ENCODE measurements around the gene FLT3.
"Not testable (repeated sequence)": the region's sequence is repeated elsewhere in the genome, so short reads cannot be mapped to it uniquely, and the experiment has no call there.

The FLT3 gene

DNA sequence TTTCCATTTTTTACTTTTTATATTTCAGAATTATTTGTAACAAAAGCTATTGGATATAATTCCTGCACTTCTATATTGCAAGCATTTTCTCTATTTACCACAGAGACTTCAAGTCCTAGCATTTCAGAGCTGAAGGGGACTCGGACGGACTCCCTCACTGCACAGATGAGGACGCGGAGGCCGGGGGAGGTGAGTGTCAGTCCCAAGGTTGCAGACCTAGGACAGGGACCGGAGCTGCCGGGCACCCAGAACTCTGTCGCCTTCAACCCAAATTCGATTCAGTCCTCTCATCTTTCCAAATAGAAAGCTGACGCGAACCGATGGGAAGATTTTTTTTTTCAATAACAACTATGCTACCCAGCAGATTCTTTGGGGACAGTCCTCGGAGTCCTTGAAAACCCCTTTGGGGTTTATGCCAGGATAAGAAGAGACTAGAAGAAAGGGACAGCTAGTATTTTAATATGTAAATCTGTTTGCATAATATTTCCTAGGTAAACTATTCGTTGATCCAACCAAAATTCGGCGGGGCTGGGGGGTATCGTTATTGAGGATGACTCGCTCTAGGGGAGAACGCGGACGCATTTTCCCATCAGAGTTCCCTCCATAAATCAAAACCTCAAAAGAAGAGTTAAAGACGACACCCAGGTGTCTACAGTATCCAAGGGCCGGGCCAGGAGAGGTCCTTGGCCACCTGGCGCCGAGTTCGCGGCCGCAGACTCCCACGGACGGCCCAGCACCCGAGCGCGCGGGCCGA is 803 bp downstream of the FLT3 start:
- no peak for DNase-seq

DNA sequence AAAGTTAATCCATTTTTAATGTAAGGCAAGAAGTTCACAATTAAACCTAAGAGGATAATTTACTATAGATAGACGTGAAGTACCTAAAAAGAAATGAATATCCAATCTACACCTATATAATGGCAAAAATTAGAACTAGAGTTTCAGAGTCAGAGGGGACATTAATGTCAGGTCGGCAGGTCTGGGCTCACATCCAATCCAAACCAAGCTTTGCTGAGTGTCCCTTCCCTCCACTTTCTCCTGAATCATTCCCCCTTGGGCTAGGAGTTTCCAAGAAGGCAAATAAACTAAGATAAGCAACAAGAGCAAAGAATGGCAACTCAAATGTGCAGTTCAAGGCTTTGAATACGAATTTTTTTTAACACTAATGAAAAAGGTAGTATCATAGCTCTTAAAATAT is 2.9 kb downstream of the FLT3 start:
- no peak for DNase-seq

DNA sequence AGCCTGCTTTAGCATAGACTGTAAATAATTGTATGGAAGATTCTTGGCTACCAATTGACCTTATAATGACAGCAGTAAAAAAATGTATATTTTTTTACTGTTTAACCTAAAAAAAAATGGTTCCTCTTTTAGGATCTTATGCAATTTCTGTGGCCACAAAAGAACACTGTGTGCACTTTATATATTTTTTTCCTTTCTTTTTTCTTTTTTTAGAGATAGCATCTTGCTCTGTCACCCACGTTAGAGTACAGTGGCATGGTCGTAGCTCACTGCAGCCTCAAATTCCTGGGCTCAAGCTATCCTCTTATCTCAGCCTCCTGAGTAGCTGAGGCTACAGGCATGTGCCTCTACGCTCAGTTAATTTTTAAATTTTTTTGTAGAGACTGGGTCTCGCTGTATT is 6.1 kb downstream of the FLT3 start:
- peak; percentile 38 to 50 for DNase-seq

DNA sequence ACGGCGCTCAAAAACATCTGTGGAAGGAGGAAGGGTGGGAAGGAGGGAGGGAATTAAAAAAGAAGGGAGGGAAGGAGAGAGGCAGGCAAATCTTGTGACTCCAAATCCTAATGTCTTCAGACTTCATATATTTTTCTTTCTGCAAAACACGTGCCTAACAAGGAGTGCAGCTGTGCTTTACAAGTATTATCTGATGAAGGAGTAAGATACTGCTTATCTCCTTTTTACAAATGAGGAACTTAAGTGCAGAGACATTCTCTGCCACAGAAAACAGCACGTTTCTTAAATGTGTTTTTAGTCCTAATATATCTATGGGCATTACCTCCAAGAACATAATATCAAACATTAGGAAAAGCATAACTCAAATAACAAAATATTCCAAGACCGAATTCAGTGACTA is 6.5 kb downstream of the FLT3 start:
- DNase-seq = peak; percentile 29 to 50

DNA sequence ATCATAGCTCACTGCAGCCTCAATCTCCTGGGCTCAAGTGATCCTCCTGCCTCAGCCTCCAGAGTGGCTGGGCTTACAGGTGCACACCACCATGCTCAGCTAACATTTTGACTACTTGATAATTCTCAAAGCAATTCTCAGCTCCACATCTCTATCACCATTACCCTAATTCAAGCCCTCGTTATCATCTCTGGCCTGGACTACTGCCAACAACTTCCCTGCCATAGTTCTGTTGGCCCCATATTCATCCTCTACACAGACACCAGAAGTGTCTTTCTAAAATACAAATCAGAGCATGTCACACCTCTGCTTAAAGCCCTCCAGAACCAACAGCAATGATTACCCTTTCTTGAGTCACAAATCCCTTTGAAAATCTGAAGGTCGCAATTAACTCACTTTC is 7.9 kb downstream of the FLT3 start:
- no peak for DNase-seq

DNA sequence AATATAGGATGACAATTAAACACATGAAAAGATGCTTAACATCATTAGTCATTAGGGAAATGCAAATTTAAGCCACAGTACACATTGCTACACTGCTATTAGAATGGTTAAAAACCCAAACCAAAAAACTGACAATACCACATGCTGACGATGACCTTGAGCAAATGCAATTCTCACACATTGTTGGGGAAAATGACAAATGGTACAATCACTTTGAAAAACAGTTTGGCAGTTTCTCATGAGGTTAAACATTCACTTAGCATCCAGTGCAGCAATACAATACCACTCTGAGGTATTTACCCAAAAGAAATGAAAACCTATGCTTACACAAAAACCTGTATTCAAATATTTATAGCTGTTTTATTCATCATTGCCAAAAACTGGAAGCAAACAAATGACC is 11.3 kb downstream of the FLT3 start:
- DNase-seq = no peak

DNA sequence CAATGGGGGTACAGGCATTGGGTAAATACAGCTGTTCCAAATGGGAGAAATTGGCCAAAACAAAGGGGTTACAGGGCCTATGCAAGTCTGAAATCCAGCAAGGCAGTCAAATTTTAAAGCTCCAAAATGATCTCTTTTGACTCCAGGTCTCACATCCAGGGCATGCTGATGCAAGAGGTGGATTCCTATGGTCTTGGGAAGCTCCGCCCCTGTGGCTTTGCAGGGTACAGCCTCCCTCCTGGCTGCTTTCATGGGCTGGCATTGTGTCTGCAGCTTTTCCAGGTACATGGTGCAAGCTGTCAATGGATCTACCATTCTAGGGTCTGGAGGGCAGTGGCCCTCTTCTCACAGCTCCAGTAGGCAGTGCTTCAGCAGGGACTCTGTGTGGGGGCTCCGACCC is 22.6 kb downstream of the FLT3 start:
- not testable (repeated sequence) for DNase-seq

DNA sequence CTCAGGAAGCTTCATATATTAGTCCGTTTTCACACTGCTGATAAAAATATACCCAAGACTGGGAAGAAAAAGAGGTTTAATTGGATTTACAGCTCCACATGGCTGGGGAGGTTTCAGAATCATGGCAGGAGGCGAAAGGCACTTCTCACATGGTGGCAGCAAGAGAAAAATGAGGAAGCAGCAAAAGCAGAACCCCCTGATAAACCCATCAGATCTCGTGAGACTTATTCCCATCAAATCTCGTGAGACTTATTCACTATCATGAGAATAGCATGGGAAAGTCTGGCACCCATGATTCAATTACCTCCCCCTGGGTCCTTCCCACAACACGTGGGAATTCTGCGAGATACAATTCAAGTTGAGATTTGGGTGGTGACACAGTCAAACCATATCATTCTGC is 23.1 kb downstream of the FLT3 start:
- DNase-seq = no peak

DNA sequence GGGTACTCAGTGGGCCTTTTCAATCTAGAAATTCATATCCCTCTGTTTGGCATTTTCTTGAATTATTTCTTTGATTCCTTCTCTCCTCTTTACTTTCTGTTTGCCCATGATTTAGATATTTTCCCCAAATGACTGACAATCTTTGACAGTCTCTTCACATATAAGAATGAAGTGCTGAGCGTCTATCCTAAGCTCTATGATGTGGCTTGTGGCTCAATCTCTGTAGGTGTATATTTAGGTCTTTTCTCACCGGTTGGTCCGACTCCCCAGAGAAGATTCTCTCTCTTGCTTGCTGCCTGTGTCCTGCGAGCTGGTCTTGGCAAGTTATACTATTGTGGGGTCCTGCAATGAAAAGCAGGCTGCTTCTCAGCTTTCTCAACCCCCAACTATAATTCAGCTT is 29.0 kb downstream of the FLT3 start:
- no peak for DNase-seq

DNA sequence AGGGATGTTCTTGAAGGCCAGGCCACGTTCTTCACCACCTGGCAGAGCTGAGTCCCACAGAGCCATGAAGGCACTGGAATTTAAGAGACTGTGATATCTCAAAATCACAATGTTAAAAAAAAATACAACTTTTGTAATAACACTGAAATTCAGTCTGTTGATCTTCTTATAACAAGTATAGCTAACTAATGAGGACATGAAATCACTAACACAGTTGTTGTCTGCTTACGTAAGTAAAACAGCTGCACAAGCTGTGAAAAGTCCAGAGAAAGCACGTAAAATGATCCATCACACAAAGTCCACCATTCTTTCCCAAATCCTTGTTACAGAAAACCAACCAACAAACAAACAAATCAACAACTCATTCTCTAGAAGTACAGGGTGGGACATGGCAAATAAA is 32.9 kb downstream of the FLT3 start:
- no peak for DNase-seq

DNA sequence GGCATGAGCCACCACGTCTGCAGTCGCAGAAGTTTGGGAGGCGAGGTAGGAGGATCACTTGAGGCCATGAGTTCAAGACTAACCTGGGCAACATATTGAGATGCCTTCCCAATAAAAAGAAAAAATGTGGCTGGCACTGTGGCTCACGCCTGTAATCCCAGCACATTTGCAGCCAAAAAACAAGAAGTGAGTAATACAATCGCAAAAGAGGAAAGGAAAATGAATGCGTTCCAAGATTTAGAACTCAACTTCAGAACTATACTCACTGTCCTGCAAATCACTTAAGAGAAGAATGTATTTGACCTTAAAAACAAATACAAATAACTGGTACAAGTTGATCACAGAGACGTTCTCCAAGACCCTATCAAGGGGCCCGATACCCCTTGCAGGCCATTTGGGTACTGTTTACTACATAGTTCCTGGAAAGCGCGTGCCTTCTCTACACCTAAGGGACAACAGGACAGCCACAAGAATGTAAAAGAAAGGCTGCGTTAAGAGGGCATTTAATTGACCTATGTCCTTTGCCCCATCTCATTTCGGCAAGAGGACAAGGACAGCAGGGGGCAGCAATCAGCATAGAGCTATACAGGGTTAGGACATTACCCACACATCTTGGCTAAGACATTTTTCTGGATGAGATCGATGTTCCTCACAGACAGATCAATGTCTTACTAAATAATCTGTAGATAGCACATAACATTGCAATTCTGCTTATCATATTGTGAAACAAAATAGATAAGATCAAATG is 41.3 kb downstream of the FLT3 start:
- DNase-seq = peak; percentile 3 to 20

DNA sequence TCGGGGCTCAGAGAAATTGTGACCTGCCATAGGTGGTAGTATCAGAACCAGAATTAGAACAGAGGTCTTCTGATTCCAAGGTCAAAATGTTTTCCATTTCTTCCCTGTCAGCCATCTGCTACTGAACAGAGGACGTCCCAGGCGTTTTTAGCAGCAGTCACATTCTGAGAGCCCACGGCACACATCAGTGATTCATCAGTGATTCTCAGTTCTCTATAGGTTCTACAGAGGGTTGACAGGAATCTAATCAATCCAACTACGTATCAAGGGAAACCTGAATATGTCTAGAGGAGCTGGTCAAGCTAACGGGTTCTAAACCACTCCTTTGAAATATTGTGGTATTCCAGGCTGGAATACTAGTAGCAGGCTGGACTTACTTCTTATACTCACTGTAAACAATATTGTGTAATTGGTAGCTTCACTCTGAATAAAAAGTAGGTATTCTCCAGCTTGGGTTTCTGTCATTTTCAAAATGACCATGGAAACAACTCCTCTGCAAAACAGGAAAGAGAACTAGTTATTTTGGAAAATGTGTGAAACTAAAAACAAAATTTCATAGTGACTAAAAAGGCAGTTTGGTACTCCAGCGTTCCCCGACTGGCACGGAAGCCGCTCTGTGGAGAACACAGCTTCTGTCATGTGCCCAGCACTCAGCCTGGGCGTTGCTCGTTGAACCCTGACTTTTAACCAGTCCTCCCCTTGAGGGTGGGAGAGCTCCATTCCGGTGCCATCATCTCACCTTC is 43.2 kb downstream of the FLT3 start:
- DNase-seq = no peak

DNA sequence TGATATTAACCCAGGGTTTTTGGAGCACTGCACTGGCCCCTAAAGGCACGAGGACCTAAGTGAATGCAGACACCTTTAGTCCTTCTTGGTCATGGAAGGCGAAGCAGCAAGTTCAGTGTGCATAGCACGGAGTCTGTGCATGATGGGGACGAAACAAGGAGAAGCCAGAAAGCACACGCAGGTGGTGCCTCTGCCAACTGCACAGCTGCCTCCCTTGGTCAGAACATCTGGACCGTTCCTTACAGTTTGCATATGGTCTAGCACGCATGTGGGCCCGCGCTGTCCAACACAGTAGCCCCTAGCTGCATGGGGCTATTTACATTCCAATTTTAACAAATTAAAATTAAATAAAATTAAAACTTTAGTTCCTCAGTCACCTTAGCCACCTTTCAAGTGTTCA is 44.0 kb downstream of the FLT3 start:
- no peak for DNase-seq

DNA sequence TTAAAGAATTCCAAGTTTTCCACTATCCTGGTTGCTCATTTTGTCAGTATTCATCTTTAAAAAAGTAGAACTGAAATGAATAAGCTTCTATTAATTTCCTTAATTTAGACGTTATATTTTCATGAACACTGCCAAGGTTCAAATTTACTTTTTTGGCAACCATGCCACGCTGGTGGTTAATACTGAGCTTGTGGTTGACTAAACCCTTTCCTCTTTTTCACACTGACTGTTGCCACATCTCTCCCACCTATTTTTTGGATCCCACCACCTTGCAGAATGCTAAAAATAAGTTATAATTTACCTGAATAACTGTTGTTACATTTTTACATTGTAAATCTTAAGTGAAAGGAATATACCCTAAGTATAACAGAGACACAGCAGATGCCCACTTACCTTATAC is 45.0 kb downstream of the FLT3 start:
- DNase-seq = no peak

DNA sequence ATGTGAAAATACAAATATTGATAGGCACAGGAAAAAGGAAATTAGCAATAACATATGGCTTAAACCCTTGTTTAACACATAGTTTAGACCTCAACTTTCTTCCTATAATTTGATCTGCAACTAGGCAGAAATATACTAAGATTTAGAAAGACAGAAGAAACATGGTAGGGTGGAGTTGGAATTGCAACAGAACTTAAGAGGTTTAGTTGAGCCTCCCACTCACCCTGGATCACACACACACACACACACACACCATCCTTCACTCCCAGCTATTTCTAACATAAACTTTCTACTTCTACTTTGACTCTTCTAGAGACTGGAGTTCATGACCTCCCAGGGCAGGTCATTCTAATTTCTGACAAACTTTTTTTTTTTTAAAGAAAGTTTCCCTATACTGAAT is 47.4 kb downstream of the FLT3 start:
- no peak for DNase-seq

DNA sequence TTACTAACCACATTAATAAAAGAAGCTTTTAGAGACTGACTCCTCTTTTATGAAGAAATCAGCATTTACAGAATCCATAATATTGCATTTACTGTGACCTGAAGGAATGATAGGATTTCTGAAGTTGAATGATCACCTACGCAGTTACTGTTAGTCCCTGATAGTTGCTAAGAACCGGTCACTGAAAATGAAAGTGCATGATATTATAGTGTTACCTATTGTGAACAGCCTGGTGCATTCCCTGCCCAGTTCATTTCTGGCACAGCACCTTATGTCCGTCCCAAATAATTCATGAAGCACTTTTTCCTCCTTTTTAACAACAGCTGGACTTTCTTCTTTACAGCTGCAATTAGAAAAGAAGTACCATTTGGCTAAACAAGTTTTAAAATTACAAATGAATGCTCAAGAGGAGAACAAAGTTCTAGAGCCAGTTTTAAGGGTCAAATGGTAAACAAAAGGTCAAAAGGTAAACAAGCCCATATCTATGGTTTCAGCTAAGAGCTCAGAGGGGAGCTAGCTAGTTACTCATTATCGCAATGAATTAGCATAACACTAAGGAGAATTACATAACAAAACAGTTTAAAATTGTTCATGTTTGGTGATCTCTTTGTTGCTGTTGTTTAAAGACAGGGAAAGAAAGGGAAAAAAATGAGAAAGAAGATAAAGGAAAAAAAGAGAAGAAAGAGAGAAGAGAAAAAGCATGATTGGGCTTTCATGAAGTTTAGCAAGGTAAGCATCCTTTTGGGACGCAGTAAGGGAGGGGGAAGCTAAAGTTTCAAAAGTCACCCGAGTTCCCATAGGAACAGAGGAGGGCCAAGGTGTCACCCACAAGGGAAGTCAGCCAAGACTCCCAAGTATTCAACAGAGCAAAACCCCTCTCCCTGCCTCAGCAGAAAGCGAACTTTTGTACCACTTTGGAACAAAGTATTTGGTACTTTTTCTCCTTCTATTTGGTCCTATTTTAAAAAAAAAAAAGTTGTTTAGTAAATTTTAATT is 50.2 kb downstream of the FLT3 start:
- DNase-seq = no peak

DNA sequence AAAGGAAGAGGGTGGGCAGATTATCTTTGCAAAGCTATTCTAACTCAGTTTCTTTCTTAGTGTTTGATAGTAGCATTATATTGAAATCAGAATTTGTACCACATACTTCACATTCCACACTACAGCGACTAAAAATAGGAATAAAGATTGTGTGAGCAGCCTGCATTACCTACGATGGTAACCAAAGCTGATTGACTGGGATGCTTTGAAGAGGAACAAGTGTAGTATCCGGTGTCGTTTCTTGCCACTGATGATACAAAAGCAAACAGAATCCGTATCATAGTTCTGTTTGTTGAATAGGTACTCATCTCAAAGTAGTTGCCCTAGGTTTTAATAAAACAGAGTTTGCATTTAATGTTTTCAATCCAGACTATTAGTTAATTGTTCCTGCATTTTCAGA is 51.2 kb downstream of the FLT3 start:
- no peak for DNase-seq

DNA sequence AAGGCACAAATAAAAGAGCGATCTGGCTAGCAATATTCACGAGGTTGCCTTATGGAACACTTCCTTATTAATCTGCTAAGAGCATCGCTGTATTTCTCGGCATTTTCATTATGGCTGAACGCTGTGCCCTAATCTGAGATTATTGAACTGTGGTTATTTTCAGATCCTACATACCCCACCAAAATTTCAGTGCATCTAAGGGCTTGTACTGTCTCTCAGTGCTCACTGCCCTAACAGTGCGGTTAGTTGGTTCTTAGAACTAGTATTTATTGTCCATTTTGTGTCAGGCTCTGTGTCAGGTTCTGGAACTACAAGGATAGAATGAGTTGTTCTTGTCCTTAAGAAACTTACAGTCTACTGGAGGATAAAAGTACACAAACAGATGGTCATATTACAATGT is 51.6 kb downstream of the FLT3 start:
- no peak for DNase-seq

DNA sequence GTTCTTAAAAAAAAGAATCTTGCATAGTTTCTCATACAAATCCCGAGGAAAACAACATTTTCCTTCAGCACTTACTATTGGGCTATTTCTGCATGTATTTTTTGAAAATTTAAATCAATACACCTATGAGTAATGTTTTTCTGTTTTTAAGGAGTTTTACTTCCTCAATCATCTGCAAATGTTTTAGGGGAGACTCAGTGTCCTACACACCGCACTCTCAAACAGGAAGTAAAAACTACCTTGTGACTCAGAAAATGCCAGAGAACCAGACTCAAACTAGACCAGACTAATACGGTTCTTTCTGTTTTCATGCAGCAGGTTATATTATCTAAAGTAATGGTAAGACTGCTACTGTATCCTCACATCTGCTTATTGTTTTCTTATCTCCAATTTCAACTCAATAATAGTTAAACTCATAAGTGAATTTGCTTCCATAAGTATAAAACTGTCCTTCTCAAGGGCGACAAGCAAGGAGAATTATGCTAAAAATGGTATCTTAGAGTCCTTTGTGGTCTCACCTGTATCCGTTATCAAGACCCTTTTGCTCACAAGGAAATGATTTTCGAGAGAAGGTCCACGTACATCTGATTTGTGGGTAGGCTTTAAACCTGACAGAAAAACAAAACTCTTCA is 52.5 kb downstream of the FLT3 start:
- peak in 1 of 2 experiments; percentile 45 for DNase-seq

DNA sequence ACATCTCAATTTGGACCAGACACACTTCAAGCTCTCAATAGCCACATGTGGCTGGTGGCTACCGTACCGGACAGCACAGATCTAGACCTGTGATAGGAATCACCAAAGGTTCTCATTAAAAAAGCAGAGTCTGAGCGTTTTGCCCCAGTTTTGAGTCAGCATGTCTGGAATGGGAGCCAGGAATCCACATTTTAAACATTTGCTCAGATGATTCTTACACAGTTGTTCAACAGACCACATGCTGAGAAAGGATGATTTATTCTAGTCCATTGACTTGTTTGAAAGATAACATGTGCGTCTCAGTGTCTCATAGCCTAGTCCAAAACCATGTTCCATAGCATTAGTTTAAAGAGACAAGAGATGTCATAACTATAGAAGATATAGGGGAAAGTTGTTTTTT is 53.4 kb downstream of the FLT3 start:
- DNase-seq = no peak

DNA sequence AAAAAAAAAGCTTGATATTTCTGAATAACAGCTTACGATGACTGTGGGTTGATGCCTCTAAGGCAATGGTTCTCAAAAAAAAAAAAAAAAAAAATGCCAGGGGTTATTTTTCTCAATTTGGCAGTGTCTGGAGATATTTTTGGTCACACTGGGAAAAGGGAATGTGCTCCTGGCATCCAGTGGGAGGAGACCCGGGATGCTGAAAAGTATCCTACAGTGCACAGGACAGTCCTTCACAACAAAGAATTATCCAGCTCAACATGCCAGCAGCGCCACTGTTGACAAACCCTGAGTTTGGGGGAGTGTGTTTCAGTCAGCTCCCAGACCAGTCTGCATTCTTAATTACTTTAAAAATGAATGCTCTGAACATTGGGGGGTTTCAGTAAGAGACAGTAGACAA is 54.5 kb downstream of the FLT3 start:
- DNase-seq = no peak

DNA sequence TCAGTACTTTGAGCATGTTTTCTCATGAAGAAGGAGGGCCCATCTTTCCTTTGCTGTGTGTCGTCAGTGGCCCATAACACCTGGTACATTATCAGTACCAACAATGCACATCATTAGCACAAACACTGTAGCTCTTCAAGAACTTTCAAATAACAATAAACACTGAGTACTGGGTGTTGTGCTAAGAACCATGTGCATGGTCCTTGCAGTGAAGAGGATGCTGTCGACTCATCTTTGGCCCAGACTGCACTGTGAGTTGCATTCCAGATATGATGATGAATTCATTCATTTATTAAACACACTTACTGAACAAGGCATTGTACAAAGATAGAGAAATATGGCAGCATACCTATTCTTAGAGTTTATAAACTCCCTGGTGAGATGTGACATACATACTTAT is 55.8 kb downstream of the FLT3 start:
- no peak for DNase-seq
